Measurements from ENCODE around the gene STAT4.

Gene STAT4

GRCh38 chr2:191078165-191078867 lies 72.5 kb downstream of the STAT4 start:
- no peak for TF ChIP-seq CTCF (IDR thresholded peaks at IDR 0.05)

GRCh38 chr2:191070276-191070675 lies 80.5 kb downstream of the STAT4 start:
- no peak for TF ChIP-seq CTCF (IDR thresholded peaks at IDR 0.05)

GRCh38 chr2:191069606-191070005 lies 81.2 kb downstream of the STAT4 start:
- TF ChIP-seq CTCF (IDR thresholded peaks at IDR 0.05), result no peak

GRCh38 chr2:191066919-191067233 lies 83.9 kb downstream of the STAT4 start:
- TF ChIP-seq CTCF (IDR thresholded peaks at IDR 0.05), result no peak

- no peak for TF ChIP-seq CTCF (IDR thresholded peaks at IDR 0.05)
Measured at GRCh38 chr2:191066197-191066918, 84.4 kb downstream of the STAT4 start.

- TF ChIP-seq CTCF (IDR thresholded peaks at IDR 0.05), result no peak
Measured at GRCh38 chr2:191065785-191066184, 85.0 kb downstream of the STAT4 start.

- TF ChIP-seq CTCF (IDR thresholded peaks at IDR 0.05), result no peak
Measured at GRCh38 chr2:191064590-191064989, 86.2 kb downstream of the STAT4 start.
